ENCODE data around the gene TMEM126A. TPM values are rescaled to one million over a fixed set of nuclear protein-coding genes. Genes with fewer than 3 reads are reported as not detected.
"Not testable (repeated sequence)": the region's sequence is repeated elsewhere in the genome, so short reads cannot be mapped to it uniquely, and the experiment has no call there.

TMEM126A gene
- total and polyA plus RNA-seq, 2 experiments from 2014 or later, result 48.0 to 58.0 TPM

DNA sequence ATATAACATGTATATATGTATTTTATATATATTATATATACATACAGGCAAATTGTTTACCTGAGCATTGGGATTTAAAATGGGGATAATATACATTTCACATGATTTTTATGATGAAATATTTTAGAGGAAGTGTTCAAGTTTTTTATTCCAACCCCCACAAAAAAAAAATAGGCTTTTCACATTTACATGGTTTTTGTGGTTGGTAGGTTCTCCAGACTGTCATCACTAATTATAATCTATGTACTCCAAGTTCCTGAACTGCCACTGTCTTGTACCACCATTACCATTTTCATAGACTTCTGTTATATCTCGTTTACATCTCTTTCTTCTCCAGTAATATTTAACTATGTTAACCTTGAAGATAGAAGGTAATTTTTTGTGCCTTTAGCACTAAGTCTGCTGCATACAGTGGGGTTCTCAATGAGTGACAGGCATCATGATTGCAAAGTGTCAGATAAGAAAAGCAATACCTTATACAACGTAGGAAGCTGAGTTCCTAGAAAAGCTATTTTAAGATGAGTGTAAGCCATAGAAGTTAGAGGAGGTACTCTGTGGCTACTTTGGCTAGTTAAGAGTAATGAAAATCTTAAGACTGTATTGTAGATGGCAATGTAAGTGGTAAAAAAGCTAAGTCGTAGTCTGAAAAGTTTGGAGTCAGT is 5.2 kb downstream of the TMEM126A start:
- peaks cover 8% of the 10 kb centered on the region for H4K20me1 ChIP-seq (ENCODE audit: insufficient read depth, poor library complexity, severe bottlenecking)
- no peaks in the 10 kb centered on the region for H3K9me3 ChIP-seq (ENCODE audit: low read depth)
- no peak overlapping the region for H2AFZ ChIP-seq
- peaks cover 39% of the 10 kb centered on the region for H3K79me2 ChIP-seq
- H3K9me2 ChIP-seq (replicated peaks; ENCODE audit: insufficient read depth), result no peaks in the 10 kb centered on the region
- no peak overlapping the region for H3K27ac ChIP-seq
- no peaks in the 10 kb centered on the region for H3K36me3 ChIP-seq (replicated peaks; ENCODE audit: insufficient read depth, low read depth)
- TF ChIP-seq, protein P1, sequence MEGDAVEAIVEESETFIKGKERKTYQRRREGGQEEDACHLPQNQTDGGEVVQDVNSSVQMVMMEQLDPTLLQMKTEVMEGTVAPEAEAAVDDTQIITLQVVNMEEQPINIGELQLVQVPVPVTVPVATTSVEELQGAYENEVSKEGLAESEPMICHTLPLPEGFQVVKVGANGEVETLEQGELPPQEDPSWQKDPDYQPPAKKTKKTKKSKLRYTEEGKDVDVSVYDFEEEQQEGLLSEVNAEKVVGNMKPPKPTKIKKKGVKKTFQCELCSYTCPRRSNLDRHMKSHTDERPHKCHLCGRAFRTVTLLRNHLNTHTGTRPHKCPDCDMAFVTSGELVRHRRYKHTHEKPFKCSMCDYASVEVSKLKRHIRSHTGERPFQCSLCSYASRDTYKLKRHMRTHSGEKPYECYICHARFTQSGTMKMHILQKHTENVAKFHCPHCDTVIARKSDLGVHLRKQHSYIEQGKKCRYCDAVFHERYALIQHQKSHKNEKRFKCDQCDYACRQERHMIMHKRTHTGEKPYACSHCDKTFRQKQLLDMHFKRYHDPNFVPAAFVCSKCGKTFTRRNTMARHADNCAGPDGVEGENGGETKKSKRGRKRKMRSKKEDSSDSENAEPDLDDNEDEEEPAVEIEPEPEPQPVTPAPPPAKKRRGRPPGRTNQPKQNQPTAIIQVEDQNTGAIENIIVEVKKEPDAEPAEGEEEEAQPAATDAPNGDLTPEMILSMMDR (IDR thresholded peaks at IDR 0.05; ENCODE audit: poor library complexity), result no peak
- TF ChIP-seq EZH2phosphoT487 (IDR thresholded peaks at IDR 0.05; ENCODE audit: low read depth, severe bottlenecking, unreplicated experiment) (no peak), EZH2 (IDR thresholded peaks at IDR 0.05; ENCODE audit: borderline replicate concordance) (no peak)
- 80% methylated on average over 3 of the region's 3 CpGs for WGBS (ENCODE audit: low lambda C conversion rate, missing lambda C conversion rate)
- DNase-seq (ENCODE audit: low spot score), result no peak
- H3K27me3 ChIP-seq, result no peaks in the 10 kb centered on the region
- no peak overlapping the region for H3K4me2 ChIP-seq
- H3K4me1 ChIP-seq (ENCODE audit: insufficient read depth), result no peaks in the 10 kb centered on the region
- no peak overlapping the region for H3K4me3 ChIP-seq

DNA sequence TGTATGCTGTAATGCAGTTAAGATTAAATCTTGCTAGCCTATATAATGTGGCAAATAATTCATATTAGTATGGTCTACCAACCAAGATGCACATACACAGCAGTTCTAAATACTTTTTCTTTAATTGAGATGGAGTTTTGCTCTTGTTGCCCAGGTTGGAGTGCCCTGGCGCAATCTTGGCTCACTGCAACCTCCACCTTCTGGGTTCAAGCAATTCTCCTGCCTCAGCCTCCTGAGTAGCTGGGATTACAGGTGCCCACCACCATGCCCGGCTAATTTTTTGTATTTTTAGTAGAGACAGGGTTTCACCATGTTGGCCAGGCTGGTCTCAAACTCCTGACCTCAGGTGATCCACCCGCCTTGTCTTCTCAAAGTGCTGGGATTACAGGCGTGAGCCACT is 6.6 kb downstream of the TMEM126A start:
- DNase-seq (ENCODE audit: low spot score); H3K27me3 ChIP-seq; H3K27ac ChIP-seq; H3K4me3 ChIP-seq; H3K9me2 ChIP-seq (replicated peaks; ENCODE audit: insufficient read depth); H3K4me1 ChIP-seq (ENCODE audit: insufficient read depth); H3K4me2 ChIP-seq; H3K36me3 ChIP-seq (replicated peaks; ENCODE audit: insufficient read depth, low read depth); H3K9me3 ChIP-seq (ENCODE audit: low read depth); H2AFZ ChIP-seq: not testable (repeated sequence)
- Histone ChIP-seq H4K20me1 (ENCODE audit: insufficient read depth, poor library complexity, severe bottlenecking) (peaks cover 22% of the 10 kb centered on the region), H3K79me2 (peaks cover 42% of the 10 kb centered on the region)
- WGBS (ENCODE audit: low lambda C conversion rate, missing lambda C conversion rate), result 97% methylated on average over 4 of the region's 4 CpGs

DNA sequence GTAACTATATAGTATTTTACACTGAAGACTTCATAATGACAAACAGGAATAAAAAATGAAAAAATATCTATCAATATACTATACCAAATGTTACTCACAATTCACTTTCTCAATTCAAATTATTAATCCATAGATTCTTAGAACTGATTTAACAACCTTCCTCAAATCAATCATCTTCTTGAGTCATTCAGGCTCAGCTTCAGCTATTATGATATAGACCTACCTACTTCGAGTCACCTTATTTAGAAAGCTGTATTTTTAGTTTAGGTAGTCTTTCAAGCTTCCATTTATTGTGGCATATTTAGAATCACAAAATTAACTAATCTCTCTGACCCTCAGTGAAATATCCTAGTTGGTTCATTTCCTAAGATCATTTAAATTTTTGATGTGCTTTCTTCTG is 9.0 kb downstream of the TMEM126A start:
- Histone ChIP-seq H2AFZ (no peak overlapping the region), H3K9me3 (ENCODE audit: low read depth) (no peaks in the 10 kb centered on the region), H3K36me3 (replicated peaks; ENCODE audit: insufficient read depth, low read depth) (no peaks in the 10 kb centered on the region), H4K20me1 (ENCODE audit: insufficient read depth, poor library complexity, severe bottlenecking) (peaks cover 47% of the 10 kb centered on the region), H3K4me2 (no peak overlapping the region), H3K27ac (no peak overlapping the region), H3K4me1 (ENCODE audit: insufficient read depth) (peaks cover 15% of the 10 kb centered on the region), H3K4me3 (no peak overlapping the region), H3K9me2 (replicated peaks; ENCODE audit: insufficient read depth) (no peaks in the 10 kb centered on the region), H3K27me3 (no peaks in the 10 kb centered on the region), H3K79me2 (peaks cover 55% of the 10 kb centered on the region)
- WGBS (ENCODE audit: low lambda C conversion rate, missing lambda C conversion rate), result 100% methylated on average over 1 of the region's 1 CpG
- TF ChIP-seq EZH2phosphoT487 (IDR thresholded peaks at IDR 0.05; ENCODE audit: low read depth, severe bottlenecking, unreplicated experiment) (no peak), EZH2 (IDR thresholded peaks at IDR 0.05; ENCODE audit: borderline replicate concordance) (no peak)
- TF ChIP-seq, protein P1 (IDR thresholded peaks at IDR 0.05; ENCODE audit: poor library complexity), result no peak
- DNase-seq (ENCODE audit: low spot score), result no peak

DNA sequence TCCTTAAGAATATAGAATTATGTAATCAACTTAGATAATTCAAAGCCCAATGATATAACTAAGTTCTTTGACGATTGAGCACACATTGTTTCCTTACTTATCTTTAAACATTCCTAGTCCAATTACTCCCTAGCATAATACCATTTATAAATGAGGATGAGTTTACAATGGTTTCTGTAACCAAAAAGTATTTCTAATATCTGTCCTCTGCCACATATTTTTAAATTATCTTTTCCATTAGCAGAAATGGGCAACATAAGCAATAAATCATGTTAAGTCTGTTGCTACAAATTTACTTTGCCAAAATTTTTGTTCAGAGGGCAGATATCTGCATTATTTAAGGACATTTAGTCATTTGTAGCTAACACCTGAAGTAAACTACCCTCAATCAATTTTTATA is 10.4 kb downstream of the TMEM126A start:
- 79% methylated on average over 1 of the region's 1 CpG for WGBS (ENCODE audit: low lambda C conversion rate, missing lambda C conversion rate)
- TF ChIP-seq EZH2 (IDR thresholded peaks at IDR 0.05; ENCODE audit: borderline replicate concordance), result no peak
- no peak for TF ChIP-seq EZH2phosphoT487 (IDR thresholded peaks at IDR 0.05; ENCODE audit: low read depth, severe bottlenecking, unreplicated experiment)
- TF ChIP-seq, protein P1 (IDR thresholded peaks at IDR 0.05; ENCODE audit: poor library complexity), result no peak
- Histone ChIP-seq H3K9me2 (replicated peaks; ENCODE audit: insufficient read depth) (no peaks in the 10 kb centered on the region), H3K9me3 (ENCODE audit: low read depth) (no peaks in the 10 kb centered on the region), H2AFZ (no peak overlapping the region), H3K27me3 (no peaks in the 10 kb centered on the region), H3K4me2 (no peak overlapping the region), H3K36me3 (replicated peaks; ENCODE audit: insufficient read depth, low read depth) (no peaks in the 10 kb centered on the region), H3K4me3 (no peak overlapping the region), H3K27ac (no peak overlapping the region), H4K20me1 (ENCODE audit: insufficient read depth, poor library complexity, severe bottlenecking) (peaks cover 61% of the 10 kb centered on the region), H3K79me2 (peaks cover 69% of the 10 kb centered on the region), H3K4me1 (ENCODE audit: insufficient read depth) (peaks cover 22% of the 10 kb centered on the region)
- DNase-seq (ENCODE audit: low spot score), result no peak

Data from hepatocyte (in vitro differentiated cells).